Stimulated activated CD4-positive, alpha-beta T cell treated with anti-CD3 and anti-CD28 coated beads, TNF-alpha, amount 100 ng/mL, for 24 hours (primary cell): ENCODE data around the gene SIK3.
"Not testable (repeated sequence)": the region's sequence is repeated elsewhere in the genome, so short reads cannot be mapped to it uniquely, and the experiment has no call there.

ENCODE experiments used
- DNase-seq, 3 experiments: peaks; one replicate each; pipeline ENCODE4 v3.0.0-alpha.2; 2020; ENCODE audit warnings: low read depth in 3 of 3

Gene SIK3

GRCh38 chr11:116842117-116842516 is 256.1 kb downstream of the SIK3 start:
- no peak for DNase-seq

- no peak for DNase-seq
Observed at GRCh38 chr11:116840746-116841296, 257.4 kb downstream of the SIK3 start.

- DNase-seq, result no peak
Observed at GRCh38 chr11:116840224-116840745, 257.9 kb downstream of the SIK3 start.

- DNase-seq, result no peak
Observed at GRCh38 chr11:116838321-116839084, 259.7 kb downstream of the SIK3 start.

- DNase-seq, result no peak
Observed at GRCh38 chr11:116837231-116838091, 260.8 kb downstream of the SIK3 start, which contains the start of gene APOA1. TSS of gene APOA1 (minus strand) at chr11:116837622. CDS start at chr11:116837387, 235 bp downstream.

- DNase-seq, result no peak
Observed at GRCh38 chr11:116836632-116836991, 261.6 kb downstream of the SIK3 start.

DNA sequence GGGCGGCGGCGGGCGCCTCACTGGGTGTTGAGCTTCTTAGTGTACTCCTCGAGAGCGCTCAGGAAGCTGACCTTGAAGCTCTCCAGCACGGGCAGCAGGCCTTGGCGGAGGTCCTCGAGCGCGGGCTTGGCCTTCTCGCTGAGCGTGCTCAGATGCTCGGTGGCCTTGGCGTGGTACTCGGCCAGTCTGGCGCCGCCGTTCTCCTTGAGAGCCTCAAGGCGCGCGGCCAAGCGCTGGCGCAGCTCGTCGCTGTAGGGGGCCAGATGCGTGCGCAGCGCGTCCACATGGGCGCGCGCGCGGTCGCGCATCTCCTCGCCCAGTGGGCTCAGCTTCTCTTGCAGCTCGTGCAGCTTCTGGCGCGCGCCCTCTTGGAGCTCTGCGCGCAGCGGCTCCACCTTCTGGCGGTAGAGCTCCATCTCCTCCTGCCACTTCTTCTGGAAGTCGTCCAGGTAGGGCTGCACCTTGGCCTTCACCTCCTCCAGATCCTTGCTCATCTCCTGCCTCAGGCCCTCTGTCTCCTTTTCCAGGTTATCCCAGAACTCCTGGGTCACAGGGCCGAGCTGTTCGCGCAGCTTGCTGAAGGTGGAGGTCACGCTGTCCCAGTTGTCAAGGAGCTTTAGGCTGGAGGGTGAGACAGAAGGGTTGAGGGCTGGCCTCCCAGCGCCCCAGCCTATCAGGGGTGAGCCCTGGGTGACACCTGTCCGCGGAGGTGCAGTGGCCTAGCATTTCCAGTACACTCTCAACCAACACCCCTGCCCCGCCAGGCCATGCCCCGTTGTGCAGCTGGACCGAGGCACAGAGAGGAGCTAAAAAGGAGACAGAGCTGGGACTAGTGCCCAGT is 262.2 kb downstream of the SIK3 start:
- peak; percentile 56 to 80 (median 61) for DNase-seq

DNA sequence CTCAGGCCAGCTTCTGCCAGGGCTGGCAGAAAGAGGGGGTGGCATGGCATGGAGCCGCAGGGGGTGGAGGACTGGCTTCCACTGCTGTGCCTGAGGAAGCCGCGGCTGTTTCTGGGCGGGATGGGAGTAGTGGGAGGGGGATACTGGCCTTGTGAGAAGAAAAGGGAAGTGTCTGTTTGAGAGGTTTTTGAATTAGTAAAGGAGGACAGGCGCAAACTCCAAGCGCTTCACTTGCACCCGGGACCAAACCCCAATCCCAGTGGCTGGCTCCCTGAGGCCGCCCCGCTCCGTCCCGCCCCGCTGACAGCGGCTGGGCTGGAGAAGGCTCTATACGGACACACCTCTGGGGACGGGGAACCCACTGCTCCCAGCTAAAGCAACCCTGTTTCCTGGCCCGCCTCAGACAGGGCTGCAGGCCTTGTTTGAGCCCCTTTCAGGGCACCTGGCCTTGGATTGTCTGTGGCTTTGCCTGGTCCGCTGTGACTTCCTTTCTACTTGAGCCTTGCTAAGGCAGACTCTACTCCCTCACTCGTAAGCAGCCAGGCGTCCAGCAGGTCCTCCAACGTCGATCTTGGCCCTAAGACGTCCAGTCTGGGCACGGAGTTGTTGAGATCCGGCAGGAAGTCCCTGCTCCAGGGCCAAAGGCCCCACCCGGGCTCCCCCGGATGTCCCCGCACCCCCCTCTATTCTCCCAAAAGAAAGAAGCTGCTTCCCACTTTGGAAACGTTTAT is 263.0 kb downstream of the SIK3 start:
- no peak for DNase-seq

- DNase-seq, result not testable (repeated sequence)
Observed at GRCh38 chr11:116834535-116835041, 263.6 kb downstream of the SIK3 start.

DNA sequence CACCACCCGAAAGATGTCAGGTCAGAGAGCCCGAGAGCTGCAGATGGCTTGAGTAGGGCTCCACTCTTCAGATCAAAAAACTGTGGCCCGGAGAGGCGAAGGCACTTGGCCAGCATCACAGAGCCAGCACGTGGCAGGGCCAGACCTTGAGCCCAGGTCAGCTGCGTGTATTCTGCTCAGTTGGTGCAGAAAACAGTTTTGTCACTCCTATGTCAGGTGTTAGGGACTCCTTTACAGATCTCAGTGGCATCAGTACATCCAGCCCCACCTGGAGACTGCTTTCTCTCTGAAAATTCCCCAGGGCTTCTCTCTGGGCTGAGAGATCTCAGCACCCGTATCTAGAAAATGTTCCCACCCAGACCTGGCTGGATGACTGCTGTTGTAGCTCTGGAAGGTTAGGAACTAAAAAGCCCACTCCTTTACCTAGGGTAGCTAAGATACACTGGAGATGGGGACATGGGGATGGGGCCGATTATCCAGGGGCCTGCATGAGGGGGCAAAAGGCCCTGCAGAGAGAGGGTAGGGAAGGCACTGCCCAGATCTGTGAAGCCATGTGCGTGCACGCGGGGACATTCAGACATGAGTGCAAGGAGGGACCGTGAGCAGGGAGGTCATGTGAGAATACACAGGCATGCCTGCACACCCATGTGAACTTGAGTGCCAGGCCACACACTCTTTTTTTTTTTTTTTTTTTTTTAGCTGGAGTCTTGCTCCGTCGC is 264.3 kb downstream of the SIK3 start:
- DNase-seq, result no peak

GRCh38 chr11:116833491-116833815 is 264.8 kb downstream of the SIK3 start:
- DNase-seq, result no peak

GRCh38 chr11:116832350-116833290 is 265.6 kb downstream of the SIK3 start:
- DNase-seq, result no peak

DNA sequence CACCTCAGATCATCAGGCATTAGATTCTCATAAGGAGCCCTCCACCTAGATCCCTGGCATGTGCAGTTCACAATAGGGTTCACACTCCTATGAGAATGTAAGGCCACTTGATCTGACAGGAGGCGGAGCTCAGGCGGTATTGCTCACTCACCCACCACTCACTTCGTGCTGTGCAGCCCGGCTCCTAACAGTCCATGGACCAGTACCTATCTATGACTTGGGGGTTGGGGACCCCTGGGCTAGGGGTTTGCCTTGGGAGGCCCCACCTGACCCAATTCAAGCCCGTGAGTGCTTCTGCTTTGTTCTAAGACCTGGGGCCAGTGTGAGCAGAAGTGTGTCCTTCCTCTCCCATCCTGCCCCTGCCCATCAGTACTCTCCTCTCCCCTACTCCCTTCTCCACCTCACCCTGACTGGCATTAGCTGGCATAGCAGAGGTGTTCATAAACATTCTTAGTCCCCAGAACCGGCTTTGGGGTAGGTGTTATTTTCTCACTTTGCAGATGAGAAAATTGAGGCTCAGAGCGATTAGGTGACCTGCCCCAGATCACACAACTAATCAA is 266.4 kb downstream of the SIK3 start:
- DNase-seq, result no peak

DNA sequence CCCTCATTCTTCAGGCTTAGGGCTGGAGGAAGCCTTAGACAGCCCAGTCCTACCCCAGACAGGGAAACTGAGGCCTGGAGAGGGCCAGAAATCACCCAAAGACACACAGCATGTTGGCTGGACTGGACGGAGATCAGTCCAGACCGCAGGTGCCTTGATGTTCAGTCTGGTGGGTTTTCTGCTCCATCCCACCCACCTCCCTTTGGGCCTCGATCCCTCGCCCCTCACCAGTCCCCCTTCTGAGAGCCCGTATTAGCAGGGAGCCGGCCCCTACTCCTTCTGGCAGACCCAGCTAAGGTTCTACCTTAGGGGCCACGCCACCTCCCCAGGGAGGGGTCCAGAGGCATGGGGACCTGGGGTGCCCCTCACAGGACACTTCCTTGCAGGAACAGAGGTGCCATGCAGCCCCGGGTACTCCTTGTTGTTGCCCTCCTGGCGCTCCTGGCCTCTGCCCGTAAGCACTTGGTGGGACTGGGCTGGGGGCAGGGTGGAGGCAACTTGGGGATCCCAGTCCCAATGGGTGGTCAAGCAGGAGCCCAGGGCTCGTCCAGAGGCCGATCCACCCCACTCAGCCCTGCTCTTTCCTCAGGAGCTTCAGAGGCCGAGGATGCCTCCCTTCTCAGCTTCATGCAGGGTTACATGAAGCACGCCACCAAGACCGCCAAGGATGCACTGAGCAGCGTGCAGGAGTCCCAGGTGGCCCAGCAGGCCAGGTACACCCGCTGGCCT is 267.9 kb downstream of the SIK3 start:
- no peak for DNase-seq

GRCh38 chr11:116829525-116830183 is 268.6 kb downstream of the SIK3 start, which contains the start of gene APOC3:
TSS of gene APOC3 (plus strand) at chr11:116829907. CDS start at chr11:116830583, 676 bp downstream.
- no peak for DNase-seq

DNA sequence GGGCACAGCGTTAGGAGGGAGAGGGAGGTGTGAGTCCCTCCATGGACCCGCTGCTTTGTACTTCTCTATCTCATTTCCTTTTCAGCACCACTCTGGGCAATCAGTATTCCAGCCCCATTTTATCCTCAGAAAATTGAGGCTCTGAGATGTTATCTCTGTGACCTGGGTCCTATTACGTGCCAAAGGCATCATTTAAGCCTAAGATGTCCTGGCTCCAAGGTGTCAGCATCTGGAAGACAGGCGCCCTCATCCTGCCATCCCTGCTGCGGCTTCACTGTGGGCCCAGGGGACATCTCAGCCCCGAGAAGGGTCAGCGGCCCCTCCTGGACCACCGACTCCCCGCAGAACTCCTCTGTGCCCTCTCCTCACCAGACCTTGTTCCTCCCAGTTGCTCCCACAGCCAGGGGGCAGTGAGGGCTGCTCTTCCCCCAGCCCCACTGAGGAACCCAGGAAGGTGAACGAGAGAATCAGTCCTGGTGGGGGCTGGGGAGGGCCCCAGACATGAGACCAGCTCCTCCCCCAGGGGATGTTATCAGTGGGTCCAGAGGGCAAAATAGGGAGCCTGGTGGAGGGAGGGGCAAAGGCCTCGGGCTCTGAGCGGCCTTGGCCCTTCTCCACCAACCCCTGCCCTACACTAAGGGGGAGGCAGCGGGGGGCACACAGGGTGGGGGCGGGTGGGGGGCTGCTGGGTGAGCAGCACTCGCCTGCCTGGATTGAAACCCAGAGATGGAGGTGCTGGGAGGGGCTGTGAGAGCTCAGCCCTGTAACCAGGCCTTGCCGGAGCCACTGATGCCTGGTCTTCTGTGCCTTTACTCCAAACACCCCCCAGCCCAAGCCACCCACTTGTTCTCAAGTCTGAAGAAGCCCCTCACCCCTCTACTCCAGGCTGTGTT is 269.4 kb downstream of the SIK3 start:
- no peak for DNase-seq
